Loucy (cell line): ENCODE data around the gene ARMCX4.

ENCODE experiments used
- H2AFZ ChIP-seq: fragments of 200-600 bp; sonication (generic); 2 replicates; pipeline ENCODE4 v1.6.0; 2016; ENCODE audit warnings: antibody characterized with exemption, mild to moderate bottlenecking, low read length, moderate library complexity
- H3F3A ChIP-seq: fragments of 200-600 bp; 2 replicates; pipeline ENCODE4 v1.6.0; 2016; ENCODE audit warnings: antibody characterized with exemption, low read depth, mild to moderate bottlenecking
- H3K27me3 ChIP-seq: fragments of 200-600 bp; sonication (generic); 2 replicates; pipeline ENCODE4 v1.6.1; 2014; ENCODE audit warnings: low read length, mild to moderate bottlenecking; ENCODE audit not compliant: insufficient read depth, poor library complexity, severe bottlenecking
- H3K36me3 ChIP-seq: fragments of 200-600 bp; sonication (generic); 2 replicates; pipeline ENCODE4 v1.6.1; 2016; ENCODE audit warnings: low read length; ENCODE audit not compliant: insufficient read depth
- H3K4me1 ChIP-seq: fragments of 200-600 bp; sonication (generic); 2 replicates; pipeline ENCODE4 v1.5.1; 2014; ENCODE audit warnings: low read length, mild to moderate bottlenecking; ENCODE audit not compliant: insufficient read depth, poor library complexity, severe bottlenecking
- H3K4me2 ChIP-seq: fragments of 200-600 bp; sonication (generic); 2 replicates; pipeline ENCODE4 v1.6.0; 2014; ENCODE audit warnings: antibody characterized with exemption, low read length, low read depth, mild to moderate bottlenecking; ENCODE audit not compliant: poor library complexity, severe bottlenecking
- H3K4me3 ChIP-seq: fragments of 200-600 bp; sonication (generic); 2 replicates; pipeline ENCODE4 v1.5.1; 2014; ENCODE audit warnings: low read length, mild to moderate bottlenecking, mixed read lengths; ENCODE audit not compliant: poor library complexity, severe bottlenecking
- H3K79me2 ChIP-seq: fragments of 200-600 bp; sonication (generic); 2 replicates; pipeline ENCODE4 v1.6.1; 2014; ENCODE audit warnings: low read length; ENCODE audit not compliant: insufficient read depth
- H3K9ac ChIP-seq: fragments of 200-600 bp; sonication (generic); 2 replicates; pipeline ENCODE4 v1.6.0; 2014; ENCODE audit warnings: mild to moderate bottlenecking, low read depth, low read length, moderate library complexity; ENCODE audit not compliant: poor library complexity, severe bottlenecking
- H3K9me2 ChIP-seq: fragments of 200-600 bp; sonication (generic); replicated peaks from 2 replicates; pipeline ENCODE4 v1.6.1; 2016; ENCODE audit warnings: low read depth, low read length, mixed read lengths
- H3K9me3 ChIP-seq: fragments of 200-600 bp; sonication (generic); 2 replicates; pipeline ENCODE4 v1.6.1; 2014; ENCODE audit warnings: mild to moderate bottlenecking, antibody characterized with exemption, low read length, low read depth; ENCODE audit not compliant: insufficient read depth
- H4K20me1 ChIP-seq: fragments of 200-600 bp; sonication (generic); 2 replicates; pipeline ENCODE4 v1.6.0; 2014; ENCODE audit warnings: antibody characterized with exemption, low read length, mild to moderate bottlenecking; ENCODE audit not compliant: insufficient read depth, poor library complexity, severe bottlenecking
- CTCF ChIP-seq: fragments of 200-600 bp; sonication (generic); conservative IDR thresholded peaks from 2 replicates; pipeline ENCODE4 v1.5.1; 2014; ENCODE audit warnings: mild to moderate bottlenecking, antibody characterized with exemption, low read length
- EZH2phosphoT487 ChIP-seq: fragments of 200-600 bp; IDR thresholded peaks from 2 replicates; pipeline ENCODE4 v1.6.1; 2018; ENCODE audit warnings: antibody characterized with exemption, mild to moderate bottlenecking, moderate library complexity, borderline replicate concordance

ARMCX4 gene

GRCh38 chrX:101485212-101485949, at the start of gene ARMCX4:
ARMCX4 (plus strand) TSS chrX:101485456; CDS start chrX:101488590, 3,134 bp downstream.
- Histone ChIP-seq H3K4me2 (no peak within 1 kb of the TSS), H3K79me2 (no peaks in the 10 kb centered on the region), H3K4me3 (no peak within 1 kb of the TSS), H3K27me3 (no peaks in the 10 kb centered on the region), H3K9me2 (no peaks in the 10 kb centered on the region), H3K36me3 (no peaks in the 10 kb centered on the region), H3F3A (no peaks in the 10 kb centered on the region), H3K9me3 (no peaks in the 10 kb centered on the region), H3K9ac (no peak within 1 kb of the TSS), H2AFZ (no peak within 1 kb of the TSS), H3K4me1 (no peaks in the 10 kb centered on the region), H4K20me1 (no peaks in the 10 kb centered on the region)
- no peak for TF ChIP-seq CTCF
- no peak for TF ChIP-seq EZH2phosphoT487

DNA sequence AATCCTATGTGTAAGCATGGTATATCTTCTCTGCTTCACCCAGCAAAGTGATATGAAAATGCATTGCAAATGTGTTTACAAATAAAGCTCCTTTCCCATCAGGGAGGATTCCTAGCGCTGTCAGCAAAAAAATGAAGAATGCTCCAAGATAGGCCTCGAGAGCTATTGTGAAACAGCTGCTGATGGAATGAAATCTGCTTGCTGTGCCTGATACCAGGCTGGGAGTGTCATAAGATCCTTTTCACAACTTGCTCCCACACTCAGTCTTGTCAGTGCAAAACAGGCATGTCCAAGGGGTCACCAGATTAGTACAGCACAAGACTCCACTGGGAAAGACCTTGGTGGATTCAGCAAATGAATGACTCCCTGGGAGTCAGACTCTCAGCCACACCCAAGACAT, 43.2 kb upstream of the ARMCX4 start:
- TF ChIP-seq EZH2phosphoT487 (no peak), CTCF (no peak)
- Histone ChIP-seq H3K36me3 (no peaks in the 10 kb centered on the region), H3K9ac (no peak overlapping the region), H3K79me2 (no peaks in the 10 kb centered on the region), H4K20me1 (no peaks in the 10 kb centered on the region), H3F3A (no peaks in the 10 kb centered on the region), H2AFZ (no peak overlapping the region), H3K4me2 (no peak overlapping the region), H3K27me3 (no peaks in the 10 kb centered on the region), H3K4me1 (no peaks in the 10 kb centered on the region), H3K4me3 (no peak overlapping the region), H3K9me3 (no peaks in the 10 kb centered on the region), H3K9me2 (no peaks in the 10 kb centered on the region)

GRCh38 chrX:101449279-101449678, 36.0 kb upstream of the ARMCX4 start:
- TF ChIP-seq EZH2phosphoT487 (no peak), CTCF (no peak)
- Histone ChIP-seq H3K79me2 (no peaks in the 10 kb centered on the region), H3K36me3 (no peaks in the 10 kb centered on the region), H3K4me1 (no peaks in the 10 kb centered on the region), H3F3A (no peaks in the 10 kb centered on the region), H3K9me2 (no peaks in the 10 kb centered on the region), H3K4me2 (no peak overlapping the region), H4K20me1 (no peaks in the 10 kb centered on the region), H3K4me3 (no peak overlapping the region), H3K9me3 (no peaks in the 10 kb centered on the region), H3K9ac (no peak overlapping the region), H2AFZ (no peak overlapping the region), H3K27me3 (no peaks in the 10 kb centered on the region)
